Duodenal mucosa (tissue), 2 donors: ENCODE measurements around the gene TBX5.

Experiments
- H3K27ac ChIP-seq: one replicate; pipeline ENCODE4 v1.7.0; 2013; ENCODE audit warnings: low read depth, low read length
- H3K27me3 ChIP-seq, 2 donors: one replicate each; pipeline ENCODE4 v1.7.0; 2013; ENCODE audit warnings: low read length in 2 of 2, control low read depth in 1 of 2; ENCODE audit not compliant: insufficient read depth in 2 of 2, control insufficient read depth in 1 of 2
- H3K36me3 ChIP-seq, 2 donors: one replicate each; pipeline ENCODE4 v1.7.0; 2013; ENCODE audit warnings: low read length in 2 of 2, control low read depth in 1 of 2; ENCODE audit not compliant: insufficient read depth in 2 of 2, control insufficient read depth in 1 of 2
- H3K4me1 ChIP-seq, 2 donors: one replicate each; pipeline ENCODE4 v1.7.0; 2013; ENCODE audit warnings: low read length in 2 of 2, control low read depth in 1 of 2; ENCODE audit not compliant: insufficient read depth in 2 of 2, control insufficient read depth in 1 of 2
- H3K4me3 ChIP-seq, 2 donors: one replicate each; pipeline ENCODE4 v1.7.0; 2013; ENCODE audit warnings: low read length in 2 of 2, low read depth in 1 of 2
- H3K9ac ChIP-seq, 2 donors: one replicate each; pipeline ENCODE4 v1.7.0; 2013; ENCODE audit warnings: low read length in 2 of 2, low read depth in 1 of 2
- H3K9me3 ChIP-seq, 2 donors: one replicate each; pipeline ENCODE4 v1.7.0; 2013; ENCODE audit warnings: low read length in 2 of 2, control low read depth in 1 of 2; ENCODE audit not compliant: control insufficient read depth in 1 of 2

Gene TBX5

DNA sequence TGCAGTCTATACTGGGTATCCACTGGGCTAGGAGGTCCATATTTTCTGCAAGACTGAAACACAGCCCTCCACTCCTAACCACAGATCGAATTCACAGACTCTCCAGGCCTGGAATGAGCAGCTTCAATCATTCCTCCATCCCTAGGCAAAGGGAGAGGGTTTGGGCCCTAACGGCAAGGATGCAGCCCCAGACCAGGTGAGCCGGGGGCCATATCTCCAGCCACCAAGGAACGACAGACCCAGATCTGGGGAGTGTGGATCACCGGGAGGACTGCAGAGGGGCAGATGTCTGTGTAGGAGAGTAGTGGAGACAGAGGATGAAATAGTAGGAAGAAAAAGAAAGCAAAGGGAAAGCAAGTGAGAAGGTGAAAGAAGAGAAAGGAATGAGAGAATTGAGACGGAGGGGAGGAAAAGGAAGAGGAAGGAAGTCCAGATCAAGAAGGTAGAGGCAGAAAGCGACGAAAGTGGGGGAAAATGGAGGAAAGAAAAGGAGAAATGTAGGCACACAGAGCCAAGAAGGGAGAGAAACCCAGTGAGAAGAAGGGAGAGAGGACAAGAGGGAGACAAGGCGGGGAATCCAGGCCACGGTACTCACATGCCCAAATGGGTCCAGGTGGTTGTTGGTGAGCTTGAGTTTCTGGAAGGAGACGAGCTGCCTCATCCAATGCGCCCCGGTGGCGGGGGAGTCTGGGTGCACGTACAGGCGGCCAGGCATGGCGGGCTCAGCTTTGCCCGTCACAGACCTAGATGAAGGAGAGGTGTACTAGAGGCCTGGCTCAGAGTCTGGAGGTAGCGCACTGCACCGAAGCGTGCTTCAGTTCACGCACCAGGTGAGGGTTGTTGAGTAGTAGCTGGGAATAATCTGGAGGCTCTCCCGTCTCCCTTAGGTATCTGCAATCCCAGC lies 7.7 kb downstream of the TBX5 start:
- Histone ChIP-seq H3K9ac (no peak overlapping the region), H3K27ac (no peak overlapping the region), H3K4me1 (no peaks in the 10 kb centered on the region), H3K27me3 (peaks cover 78 to 83% of the 10 kb centered on the region in 2 donors), H3K9me3 (no peaks in the 10 kb centered on the region), H3K36me3 (no peaks in the 10 kb centered on the region), H3K4me3 (no peak overlapping the region)

DNA sequence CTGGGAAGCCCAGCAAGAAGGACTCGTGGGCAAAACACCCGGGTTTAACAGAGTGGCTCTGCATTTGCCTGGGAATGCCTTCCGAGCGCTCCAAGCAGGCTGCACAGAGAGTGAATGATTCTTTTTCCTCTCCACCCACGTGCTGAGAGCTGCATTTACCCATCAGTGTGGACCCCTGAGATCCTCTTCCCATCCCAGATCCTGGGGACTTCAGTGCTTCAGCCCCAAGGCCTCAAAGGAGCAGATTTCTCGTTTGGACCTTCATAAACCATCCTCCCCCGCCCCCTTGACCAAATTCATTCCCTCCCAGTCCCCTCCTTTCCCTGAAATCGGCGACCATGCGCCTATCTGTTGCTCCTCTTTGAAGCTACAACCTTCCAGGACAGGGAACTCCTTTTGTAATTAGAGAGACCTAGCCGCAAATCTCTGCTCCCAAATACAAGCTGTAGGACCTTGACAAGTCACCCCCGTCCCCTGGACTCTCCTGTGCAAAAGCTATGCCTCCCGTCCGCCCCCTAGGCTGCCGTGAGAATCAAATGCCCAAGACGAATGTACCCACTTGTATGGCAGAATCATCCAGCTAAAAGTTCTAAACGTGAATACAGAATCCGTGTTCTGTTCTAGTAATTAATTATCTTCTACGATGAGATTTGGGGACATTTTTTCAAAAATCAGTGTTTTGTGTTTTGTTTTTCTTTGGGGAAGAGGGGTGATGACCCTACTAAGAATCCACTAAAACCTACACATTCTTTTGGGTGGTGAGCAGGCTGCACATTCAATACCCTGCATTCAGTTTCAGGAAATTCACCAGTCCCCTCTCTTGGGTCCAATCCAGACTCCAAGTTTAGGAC lies 8.8 kb downstream of the TBX5 start:
- Histone ChIP-seq H3K9me3 (no peaks in the 10 kb centered on the region), H3K27ac (no peak overlapping the region), H3K27me3 (peaks cover 75 to 82% of the 10 kb centered on the region in 2 donors), H3K4me3 (no peak overlapping the region), H3K9ac (no peak overlapping the region), H3K4me1 (no peaks in the 10 kb centered on the region), H3K36me3 (no peaks in the 10 kb centered on the region)

DNA sequence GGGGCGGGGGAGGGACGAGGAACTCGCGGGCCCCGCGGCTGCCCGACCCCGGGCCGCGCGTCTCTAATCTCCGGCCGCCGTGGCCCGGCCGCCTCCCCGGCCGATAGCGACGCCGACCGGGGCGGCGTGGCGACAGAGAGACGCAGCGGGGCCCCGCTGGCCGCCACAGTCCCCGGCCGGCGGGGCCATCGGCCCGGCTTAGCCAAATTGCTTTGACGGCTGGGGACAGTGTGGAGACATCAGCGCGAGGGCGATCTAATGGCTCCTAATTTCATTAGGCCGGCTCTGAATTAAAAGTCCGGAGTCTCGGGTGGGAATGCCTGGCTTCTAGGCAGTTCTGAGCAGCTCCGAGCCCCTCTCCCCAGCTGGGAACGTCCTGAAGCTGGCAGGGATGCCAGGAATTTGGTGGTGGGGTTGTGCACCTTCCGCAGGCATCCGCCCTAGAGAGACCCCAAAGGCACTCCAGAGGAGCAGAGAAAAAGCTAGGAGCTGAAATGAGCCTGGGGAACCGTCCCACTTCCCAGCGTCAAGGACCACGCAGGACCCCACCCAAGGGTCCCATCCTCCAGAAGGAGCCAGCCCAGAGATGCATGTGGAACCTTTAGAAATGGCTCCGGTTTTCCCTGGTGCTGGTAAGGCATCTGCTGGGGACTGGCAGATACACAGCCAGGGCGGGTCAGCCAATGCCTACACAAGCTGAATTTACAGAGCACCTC lies 9.6 kb downstream of the TBX5 start:
- Histone ChIP-seq H3K4me3 (no peak overlapping the region), H3K4me1 (no peaks in the 10 kb centered on the region), H3K27me3 (peaks cover 73 to 82% of the 10 kb centered on the region in 2 donors), H3K9me3 (no peaks in the 10 kb centered on the region), H3K36me3 (no peaks in the 10 kb centered on the region), H3K9ac (no peak overlapping the region), H3K27ac (no peak overlapping the region)

DNA sequence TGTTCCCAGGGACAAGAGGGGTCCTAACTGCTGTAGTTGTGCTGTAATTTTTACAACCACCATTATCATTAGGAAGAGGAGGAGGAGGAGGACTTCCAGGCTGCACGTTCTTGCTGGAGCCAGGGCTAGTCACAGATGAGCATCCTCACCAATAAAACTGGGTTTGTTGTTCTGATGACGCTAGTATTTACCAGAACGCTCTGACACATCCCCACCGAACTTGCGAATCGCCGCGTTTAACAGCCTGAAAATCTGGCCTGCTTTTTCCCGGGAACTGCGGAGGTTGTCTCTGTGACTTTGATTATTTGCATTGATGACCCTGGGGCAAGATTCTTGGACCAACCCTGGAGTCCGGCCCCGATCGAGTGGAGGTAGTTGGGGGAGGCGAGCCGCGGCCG lies 10.2 kb downstream of the TBX5 start:
- Histone ChIP-seq H3K4me3 (no peak overlapping the region), H3K4me1 (no peaks in the 10 kb centered on the region), H3K36me3 (no peaks in the 10 kb centered on the region), H3K9ac (no peak overlapping the region), H3K27me3 (peaks cover 68 to 83% of the 10 kb centered on the region in 2 donors), H3K27ac (no peak overlapping the region), H3K9me3 (no peaks in the 10 kb centered on the region)

DNA sequence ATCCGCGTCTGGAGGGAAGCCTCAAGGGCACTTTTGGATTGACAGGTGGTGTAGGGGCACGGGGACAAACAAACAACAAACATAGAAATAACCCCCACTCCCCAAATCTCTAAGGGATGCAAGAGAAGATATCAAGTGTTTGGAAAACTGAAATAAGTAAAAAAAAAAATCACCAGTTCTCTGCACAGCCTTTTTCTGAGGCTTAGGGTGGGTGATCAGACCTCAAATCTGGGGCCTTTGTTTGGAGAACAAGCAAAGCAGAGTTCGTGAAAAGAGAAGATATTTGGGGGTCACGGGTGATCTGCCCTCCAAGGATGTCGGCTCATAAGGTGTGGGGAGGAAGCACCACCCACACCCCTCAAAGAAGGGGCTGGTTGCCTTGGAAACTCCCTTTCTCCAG lies 10.7 kb downstream of the TBX5 start:
- Histone ChIP-seq H3K27ac (no peak overlapping the region), H3K36me3 (no peaks in the 10 kb centered on the region), H3K4me1 (no peaks in the 10 kb centered on the region), H3K4me3 (no peak overlapping the region), H3K9me3 (no peaks in the 10 kb centered on the region), H3K9ac (no peak overlapping the region), H3K27me3 (peaks cover 64 to 84% of the 10 kb centered on the region in 2 donors)

DNA sequence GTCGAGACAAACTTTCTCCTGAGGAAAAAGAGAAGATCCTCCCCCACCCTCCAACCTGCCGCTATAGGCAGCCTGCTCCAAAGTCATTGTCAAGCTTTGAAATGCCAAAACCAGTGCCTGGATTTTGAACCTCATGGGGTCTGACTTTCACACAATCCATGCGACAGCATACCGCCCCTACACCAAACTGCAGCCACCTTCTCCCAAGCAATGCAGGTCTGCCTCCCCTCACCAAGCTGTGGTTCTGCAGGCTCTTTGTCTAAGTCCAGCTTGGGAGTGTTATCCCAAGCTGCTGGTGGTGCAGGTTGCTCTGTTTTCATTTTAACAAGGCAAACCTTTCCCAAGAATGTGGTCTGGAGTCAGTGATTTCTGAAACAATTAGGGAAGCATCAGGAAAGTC lies 12.4 kb downstream of the TBX5 start:
- Histone ChIP-seq H3K9ac (no peak overlapping the region), H3K9me3 (no peaks in the 10 kb centered on the region), H3K4me3 (no peak overlapping the region), H3K36me3 (no peaks in the 10 kb centered on the region), H3K27ac (no peak overlapping the region), H3K4me1 (no peaks in the 10 kb centered on the region), H3K27me3 (peaks cover 50 to 72% of the 10 kb centered on the region in 2 donors)

DNA sequence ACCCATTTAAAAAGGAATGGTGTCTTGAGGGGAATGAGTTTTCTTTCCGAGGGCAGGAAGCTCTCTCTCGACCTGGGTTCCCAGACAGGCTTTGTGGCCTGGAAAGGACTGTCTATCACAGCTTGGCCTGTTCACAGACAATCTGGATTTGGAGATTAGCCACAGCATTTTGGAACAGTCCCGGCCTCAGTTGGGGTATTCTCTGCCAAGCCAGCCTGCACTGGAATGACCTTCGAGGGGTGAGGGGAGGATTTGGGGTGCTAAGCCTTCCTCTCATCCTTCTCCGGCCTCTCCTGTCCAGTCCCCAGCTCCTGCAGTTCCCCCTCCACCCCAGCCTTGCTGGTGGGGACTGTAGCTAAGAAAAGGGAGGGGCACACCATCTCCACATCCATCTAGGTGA lies 13.0 kb downstream of the TBX5 start:
- Histone ChIP-seq H3K27me3 (peaks cover 43 to 65% of the 10 kb centered on the region in 2 donors), H3K4me1 (no peaks in the 10 kb centered on the region), H3K27ac (no peak overlapping the region)

DNA sequence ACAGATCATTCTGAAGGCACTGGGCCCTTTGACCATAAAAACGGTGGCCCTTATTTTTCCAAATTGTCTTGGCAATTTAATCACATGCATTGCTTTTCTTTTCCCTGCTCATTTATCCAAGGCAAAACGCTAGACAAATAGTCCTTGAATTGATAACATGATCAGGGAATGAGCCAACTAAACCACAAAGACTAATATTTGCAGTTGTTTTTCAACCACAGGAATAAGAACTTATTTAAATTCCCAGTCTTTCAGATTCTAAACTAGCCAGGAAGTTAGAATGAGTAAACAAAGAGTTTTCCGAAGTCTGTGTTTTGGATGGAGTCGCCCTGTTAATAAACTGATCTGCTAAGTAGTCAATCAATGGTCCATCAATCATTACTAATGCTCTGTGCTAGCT lies 14.9 kb downstream of the TBX5 start:
- no peak overlapping the region for H3K4me3 ChIP-seq
- H3K27me3 ChIP-seq = peaks cover 28 to 48% of the 10 kb centered on the region in 2 donors
- no peak overlapping the region for H3K9ac ChIP-seq
- H3K27ac ChIP-seq = no peak overlapping the region
- no peaks in the 10 kb centered on the region for H3K4me1 ChIP-seq
- H3K9me3 ChIP-seq = no peaks in the 10 kb centered on the region
- no peaks in the 10 kb centered on the region for H3K36me3 ChIP-seq

More for the DNA sequence above, 13.0 kb downstream of the TBX5 start:
- Histone ChIP-seq H3K4me3 (no peak overlapping the region), H3K36me3 (no peaks in the 10 kb centered on the region), H3K9ac (no peak overlapping the region), H3K9me3 (no peaks in the 10 kb centered on the region)

DNA sequence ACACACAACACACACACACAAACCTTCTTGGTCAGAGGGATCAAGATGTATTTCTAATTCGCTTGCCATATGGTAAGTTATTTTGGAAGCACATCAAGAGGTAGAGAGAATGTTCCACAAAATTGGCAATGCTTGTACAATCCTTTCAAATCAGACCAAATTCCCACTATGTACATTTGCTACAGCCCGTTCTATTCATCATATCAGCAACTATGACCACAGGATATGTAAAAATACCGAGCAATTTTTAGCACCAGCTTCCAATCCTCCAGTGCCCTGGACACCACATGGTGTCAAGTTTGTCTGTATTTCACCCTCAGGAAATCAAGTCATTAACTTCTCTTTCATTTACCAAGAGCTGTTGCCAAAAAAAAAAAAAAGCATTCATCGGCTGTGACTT lies 21.2 kb downstream of the TBX5 start:
- H3K36me3 ChIP-seq = no peaks in the 10 kb centered on the region
- no peaks in the 10 kb centered on the region for H3K9me3 ChIP-seq
- no peak overlapping the region for H3K27ac ChIP-seq
- no peak overlapping the region for H3K9ac ChIP-seq
- peaks cover 3 to 5% of the 10 kb centered on the region in 2 donors for H3K27me3 ChIP-seq
- H3K4me3 ChIP-seq = no peak overlapping the region
- no peaks in the 10 kb centered on the region for H3K4me1 ChIP-seq
